ENCODE results near the gene ANO10. TPM values are rescaled to one million over a fixed set of nuclear protein-coding genes. Genes with fewer than 3 reads are reported as not detected.
A peak's percentile ranks its signal among the peaks of the same experiment; 100 is the strongest.

The ANO10 gene
- polyA plus RNA-seq, 3 donors = 11.2 to 24.8 (median 21.6) TPM

DNA sequence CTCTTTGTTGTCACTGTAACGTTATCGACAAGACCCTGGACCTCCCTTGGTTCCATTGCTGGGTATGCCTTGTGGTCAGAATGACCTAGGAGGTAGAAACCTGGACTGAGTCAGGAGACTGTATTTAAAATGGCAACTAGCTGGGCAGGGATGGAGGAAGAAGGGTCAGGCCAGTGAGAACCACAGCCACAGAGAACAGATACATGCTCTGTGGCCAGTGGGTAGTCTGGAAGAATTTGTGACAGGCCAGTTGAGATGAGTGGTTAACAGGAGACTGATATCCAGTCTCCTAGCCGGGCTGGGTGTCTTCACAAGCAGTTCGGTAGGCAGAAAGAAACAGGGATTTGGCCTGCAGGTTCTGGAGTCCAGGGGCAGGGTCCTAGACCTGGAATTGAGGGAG lies 276.6 kb downstream of the ANO10 start:
- intact Hi-C loops (cut with micrococcal nuclease) = no loop called here
- no peak for TF ChIP-seq CTCF (IDR thresholded peaks at IDR 0.05)
- Histone ChIP-seq H3K27ac (ENCODE audit: low read depth in 1 of 2, low read length in 2 of 2) (peak overlapping the region in 1 of 2 donors; percentile 57), H2AFZ (ENCODE audit: insufficient read depth, low read depth, low read length, poor library complexity, severe bottlenecking) (no peak overlapping the region), H3K4me2 (replicated peaks; ENCODE audit: extremely low read depth, low read length, poor library complexity, severe bottlenecking) (no peak overlapping the region), H3K4me3 (replicated peaks in 1 of 3; ENCODE audit: low read depth in 2 of 3, low read length in 3 of 3) (no peak overlapping the region), H3K36me3 (replicated peaks in 1 of 2; ENCODE audit: control insufficient read depth in 1 of 2, insufficient read depth in 2 of 2, low read length in 2 of 2) (peaks cover 99 to 100% of the 10 kb centered on the region in 2 donors), H3K9me3 (replicated peaks in 1 of 2; ENCODE audit: control insufficient read depth in 1 of 2, insufficient read depth in 1 of 2, low read length in 2 of 2) (no peaks in the 10 kb centered on the region), H3K79me2 (ENCODE audit: insufficient read depth, low read length) (peaks cover 22% of the 10 kb centered on the region), H3K27me3 (ENCODE audit: control insufficient read depth in 2 of 2, insufficient read depth in 2 of 2, low read length in 2 of 2) (no peaks in the 10 kb centered on the region), H3K4me1 (ENCODE audit: control insufficient read depth in 1 of 2, insufficient read depth in 2 of 2, low read length in 2 of 2) (no peaks in the 10 kb centered on the region), H3K9ac (ENCODE audit: insufficient read depth, low read length, poor library complexity, severe bottlenecking) (no peak overlapping the region), H4K20me1 (ENCODE audit: insufficient read depth, low read length) (peaks cover 82% of the 10 kb centered on the region)
- 98% methylated on average over 4 of the region's 4 CpGs for WGBS (ENCODE audit: insufficient coverage)
- DNase-seq = no peak
- Mint-ChIP-seq H3K9me3 (peaks cover 0 to 15% (median 8%) of the 10 kb centered on the region in 7 donors), H3K4me3 (no peak overlapping the region), H3K27ac (peak overlapping the region in 6 of 7 donors; percentile 5 to 88 (median 60)), H3K4me1 (peaks cover 2% of the 10 kb centered on the region), H3K27me3 (ENCODE audit: low read depth in 3 of 3) (no peaks in the 10 kb centered on the region), H3K36me3 (peaks cover 91 to 98% of the 10 kb centered on the region in 2 donors)

GRCh38 chr3:43344520-43344919 lies 277.3 kb downstream of the ANO10 start:
- Histone ChIP-seq H3K27me3 (ENCODE audit: control insufficient read depth in 2 of 2, insufficient read depth in 2 of 2, low read length in 2 of 2) (no peaks in the 10 kb centered on the region), H3K79me2 (ENCODE audit: insufficient read depth, low read length) (peaks cover 27% of the 10 kb centered on the region), H3K36me3 (replicated peaks in 1 of 2; ENCODE audit: control insufficient read depth in 1 of 2, insufficient read depth in 2 of 2, low read length in 2 of 2) (peaks cover 96 to 99% of the 10 kb centered on the region in 2 donors), H2AFZ (ENCODE audit: insufficient read depth, low read depth, low read length, poor library complexity, severe bottlenecking) (no peak overlapping the region), H3K4me1 (ENCODE audit: control insufficient read depth in 1 of 2, insufficient read depth in 2 of 2, low read length in 2 of 2) (no peaks in the 10 kb centered on the region), H3K27ac (ENCODE audit: low read depth in 1 of 2, low read length in 2 of 2) (no peak overlapping the region), H4K20me1 (ENCODE audit: insufficient read depth, low read length) (peaks cover 80% of the 10 kb centered on the region), H3K9me3 (replicated peaks in 1 of 2; ENCODE audit: control insufficient read depth in 1 of 2, insufficient read depth in 1 of 2, low read length in 2 of 2) (peaks cover 0 to under 1% of the 10 kb centered on the region in 2 donors), H3K4me3 (replicated peaks in 1 of 3; ENCODE audit: low read depth in 2 of 3, low read length in 3 of 3) (no peak overlapping the region), H3K4me2 (replicated peaks; ENCODE audit: extremely low read depth, low read length, poor library complexity, severe bottlenecking) (no peak overlapping the region), H3K9ac (ENCODE audit: insufficient read depth, low read length, poor library complexity, severe bottlenecking) (no peak overlapping the region)
- 100% methylated on average over 1 of the region's 3 CpGs for WGBS (ENCODE audit: insufficient coverage)
- intact Hi-C loops (cut with micrococcal nuclease) = no loop called here
- no peak for TF ChIP-seq CTCF (IDR thresholded peaks at IDR 0.05)
- DNase-seq = no peak
- H3K36me3 Mint-ChIP-seq = peaks cover 92 to 97% of the 10 kb centered on the region in 2 donors
- H3K4me3 Mint-ChIP-seq = no peak overlapping the region
- peaks cover 0 to 15% (median 8%) of the 10 kb centered on the region in 7 donors for H3K9me3 Mint-ChIP-seq
- H3K27ac Mint-ChIP-seq = peak overlapping the region in 2 of 7 donors; percentile 26 to 42
- no peaks in the 10 kb centered on the region for H3K27me3 Mint-ChIP-seq (ENCODE audit: low read depth in 3 of 3)
- peaks cover 2% of the 10 kb centered on the region for H3K4me1 Mint-ChIP-seq
